Stimulated activated memory B cell treated with anti-CD40 and anti-IgM and Interleukin-4, amounts not matched to agents 10 μg/mL and 1 μg/mL and 100 μg/mL, for 72 hours (primary cell): ENCODE results near the gene KRTAP16-1.
A peak's percentile ranks its signal among the peaks of the same experiment; 100 is the strongest.

ENCODE experiments used
- ATAC-seq: fragments of 150-1000 bp; cut with Tn5 transposase; 2 replicates; pipeline ENCODE4 v1.10.0; 2021
- H3K27ac Mint-ChIP-seq: one replicate; pipeline ENCODE4 v1.8.0; 2022; ENCODE audit warnings: mild to moderate bottlenecking, mixed read lengths
- H3K27me3 Mint-ChIP-seq: one replicate; pipeline ENCODE4 v1.8.0; 2022; ENCODE audit warnings: mixed read lengths
- H3K36me3 Mint-ChIP-seq: one replicate; pipeline ENCODE4 v1.8.0; 2022; ENCODE audit warnings: mixed read lengths
- H3K4me1 Mint-ChIP-seq: one replicate; pipeline ENCODE4 v1.8.0; 2022; ENCODE audit warnings: mixed read lengths
- H3K4me3 Mint-ChIP-seq: one replicate; pipeline ENCODE4 v1.8.0; 2022; ENCODE audit warnings: mild to moderate bottlenecking, moderate library complexity, mixed read lengths
- H3K9me3 Mint-ChIP-seq: one replicate; pipeline ENCODE4 v1.8.0; 2022; ENCODE audit warnings: mixed read lengths

The KRTAP16-1 gene

DNA sequence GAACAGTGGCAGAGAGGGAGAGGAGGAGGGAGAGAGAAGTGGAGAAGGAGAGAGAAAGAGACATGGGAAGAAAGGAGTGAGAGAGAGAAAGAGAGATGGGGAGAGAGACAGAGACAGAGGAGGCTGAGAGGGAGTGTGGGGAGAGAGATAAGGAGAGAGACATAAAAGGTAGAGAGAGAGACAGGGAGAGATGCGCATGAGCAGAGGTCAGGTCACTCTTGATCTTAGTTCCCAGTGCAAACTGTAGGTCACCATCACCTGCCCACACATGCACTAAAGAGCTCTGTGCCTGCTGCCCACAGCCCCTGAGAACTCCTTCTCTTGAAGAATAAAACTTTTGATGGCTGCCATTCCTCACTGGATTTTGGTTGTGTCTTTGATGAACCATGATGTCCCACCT lies 26.6 kb upstream of the KRTAP16-1 start:
- Mint-ChIP-seq H3K4me3 (no peak overlapping the region), H3K27me3 (peaks cover 27% of the 10 kb centered on the region), H3K27ac (peak overlapping the region; percentile 6), H3K9me3 (no peaks in the 10 kb centered on the region), H3K4me1 (peaks cover 43% of the 10 kb centered on the region), H3K36me3 (no peaks in the 10 kb centered on the region)
- ATAC-seq: no peak

DNA sequence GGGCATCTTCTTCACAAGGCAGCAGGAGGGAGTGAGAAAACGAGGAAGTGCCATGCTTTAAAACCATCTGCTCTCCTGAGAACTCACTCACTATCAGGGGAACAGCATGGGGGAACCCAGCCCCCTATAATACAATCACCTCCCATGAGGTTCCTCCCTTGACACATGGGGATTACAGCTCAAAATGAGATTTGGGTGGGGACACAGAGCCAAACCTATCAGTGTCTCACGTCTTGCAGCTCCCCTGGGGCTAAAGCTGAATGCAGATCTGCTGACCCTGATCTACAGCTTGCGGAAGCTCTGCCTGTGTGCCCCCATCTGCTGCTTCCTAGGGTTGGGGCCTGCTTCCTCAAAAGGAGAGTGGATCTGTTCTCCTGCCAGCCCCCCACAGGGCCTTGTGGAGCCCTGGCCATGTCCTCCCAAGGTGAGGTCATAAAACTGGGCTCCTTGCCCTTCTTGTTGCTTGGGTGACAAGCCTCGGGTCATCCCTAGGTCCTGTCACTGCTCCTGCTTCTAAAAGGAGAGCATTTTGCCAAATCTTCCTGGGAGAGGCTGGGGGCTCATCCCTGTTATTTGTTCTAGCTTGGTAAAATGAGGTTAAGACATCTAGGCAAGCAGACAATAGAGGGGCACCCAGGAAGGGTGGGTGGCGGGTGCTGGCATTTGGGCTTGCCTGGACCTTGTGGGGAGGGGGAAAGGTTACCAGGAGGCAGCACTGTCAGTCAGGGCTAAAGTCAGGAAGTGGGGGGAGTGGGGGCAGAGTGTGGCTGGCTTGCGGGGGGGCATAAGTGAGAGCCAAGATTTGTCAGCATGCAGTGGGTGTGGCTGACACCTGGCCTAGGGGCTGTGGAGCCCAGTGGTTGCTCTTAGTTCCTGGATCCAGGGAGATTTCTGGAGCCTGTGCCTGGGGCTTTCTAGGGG lies 25.5 kb upstream of the KRTAP16-1 start:
- ATAC-seq: peak; percentile 25

DNA sequence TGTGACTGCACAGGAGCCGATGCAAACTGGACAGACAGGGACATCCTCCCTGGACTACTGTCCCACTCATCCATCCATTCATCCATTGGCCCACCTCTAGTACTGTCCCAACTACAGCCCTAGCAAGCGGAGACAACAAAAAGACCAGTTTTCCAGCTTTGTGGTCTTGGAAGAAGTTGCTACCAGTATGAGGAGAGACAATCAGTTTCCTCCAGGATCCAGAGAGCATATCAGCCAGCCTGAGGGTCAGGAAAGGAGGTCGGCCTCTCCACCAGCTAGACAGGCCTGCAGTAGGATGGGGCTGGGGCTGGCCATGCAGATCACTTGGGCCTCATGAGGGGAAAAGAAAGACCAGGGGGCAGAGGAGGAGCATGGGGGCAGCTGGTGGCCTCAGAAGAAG lies 24.7 kb upstream of the KRTAP16-1 start:
- Mint-ChIP-seq H3K36me3 (no peaks in the 10 kb centered on the region), H3K27ac (no peak overlapping the region), H3K27me3 (peaks cover 27% of the 10 kb centered on the region), H3K4me3 (no peak overlapping the region), H3K9me3 (no peaks in the 10 kb centered on the region), H3K4me1 (peaks cover 25% of the 10 kb centered on the region)
- ATAC-seq: no peak

More for the DNA sequence above, 25.5 kb upstream of the KRTAP16-1 start:
- Mint-ChIP-seq H3K9me3 (no peaks in the 10 kb centered on the region), H3K36me3 (no peaks in the 10 kb centered on the region), H3K27me3 (peaks cover 27% of the 10 kb centered on the region), H3K4me3 (no peak overlapping the region), H3K4me1 (peaks cover 32% of the 10 kb centered on the region), H3K27ac (no peak overlapping the region)

DNA sequence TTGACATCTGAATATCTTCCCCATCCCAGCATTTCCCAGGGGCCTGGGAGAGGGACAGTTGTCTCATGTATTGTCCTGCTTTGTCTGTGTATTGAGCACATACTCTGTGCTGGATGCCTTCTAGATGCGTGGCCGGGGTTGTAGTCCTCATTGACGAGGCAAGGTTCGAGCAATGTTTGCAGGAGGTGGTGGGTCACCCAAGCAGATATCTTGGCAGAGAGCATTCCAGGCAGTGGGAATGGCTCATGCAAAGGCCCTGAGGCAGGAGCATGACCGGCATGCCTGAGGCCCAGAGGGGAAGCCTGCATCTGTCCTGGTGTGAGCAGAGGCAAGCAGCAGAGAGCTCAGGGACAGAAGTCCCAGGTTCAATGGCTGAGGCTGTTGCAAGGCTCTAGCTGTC lies 24.0 kb upstream of the KRTAP16-1 start:
- H3K4me3 Mint-ChIP-seq: no peak overlapping the region
- H3K9me3 Mint-ChIP-seq: no peaks in the 10 kb centered on the region
- ATAC-seq: no peak
- H3K36me3 Mint-ChIP-seq: no peaks in the 10 kb centered on the region
- H3K4me1 Mint-ChIP-seq: peaks cover 25% of the 10 kb centered on the region
- H3K27me3 Mint-ChIP-seq: peaks cover 32% of the 10 kb centered on the region
- no peak overlapping the region for H3K27ac Mint-ChIP-seq

DNA sequence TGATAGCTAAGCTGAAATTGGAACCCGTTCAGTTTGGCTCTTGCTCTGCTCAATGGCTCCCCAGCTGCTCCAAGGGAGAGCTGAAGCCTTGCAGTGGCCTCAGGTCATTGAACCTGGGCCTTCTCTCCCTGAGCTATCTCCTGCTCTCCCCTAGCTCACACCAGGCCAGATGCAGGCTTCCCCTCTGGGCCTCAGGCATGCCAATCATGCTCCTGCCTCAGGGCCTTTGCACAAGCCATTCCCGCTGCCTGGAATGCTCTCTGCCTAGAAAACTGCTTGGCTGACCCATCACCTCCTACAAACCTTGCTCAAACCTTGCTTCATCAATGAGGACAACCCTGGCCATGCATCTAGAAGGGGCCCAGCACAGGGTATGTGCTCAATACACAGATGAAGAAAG lies 23.1 kb upstream of the KRTAP16-1 start:
- H3K27me3 Mint-ChIP-seq: peaks cover 32% of the 10 kb centered on the region

DNA sequence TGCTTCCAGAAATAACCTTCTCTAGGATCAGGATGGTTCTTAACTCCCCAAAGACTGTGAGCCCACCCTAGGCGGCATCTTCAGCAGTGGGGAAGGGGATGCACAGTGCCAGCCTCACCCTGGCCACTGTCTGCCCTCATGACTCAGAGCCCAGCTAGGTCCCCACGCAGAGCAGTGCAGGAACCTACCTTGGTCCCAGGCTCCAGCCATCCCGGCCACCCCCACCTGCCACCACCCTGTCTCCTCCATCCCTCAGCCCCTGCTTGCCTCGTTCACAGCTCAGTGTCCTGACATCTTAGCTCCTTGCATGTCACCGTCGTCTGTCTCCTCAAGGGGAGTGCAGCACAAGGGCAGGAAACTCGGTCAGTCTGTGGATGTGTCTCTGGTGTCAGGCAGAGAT lies 22.5 kb upstream of the KRTAP16-1 start:
- H3K27ac Mint-ChIP-seq: no peak overlapping the region
- ATAC-seq: no peak
- H3K27me3 Mint-ChIP-seq: peaks cover 32% of the 10 kb centered on the region
- H3K36me3 Mint-ChIP-seq: no peaks in the 10 kb centered on the region
- no peak overlapping the region for H3K4me3 Mint-ChIP-seq
- peaks cover 25% of the 10 kb centered on the region for H3K4me1 Mint-ChIP-seq
- H3K9me3 Mint-ChIP-seq: no peaks in the 10 kb centered on the region

More for the DNA sequence above, 23.1 kb upstream of the KRTAP16-1 start:
- no peak overlapping the region for H3K4me3 Mint-ChIP-seq
- H3K4me1 Mint-ChIP-seq: peaks cover 25% of the 10 kb centered on the region
- no peaks in the 10 kb centered on the region for H3K36me3 Mint-ChIP-seq
- no peaks in the 10 kb centered on the region for H3K9me3 Mint-ChIP-seq
- no peak overlapping the region for H3K27ac Mint-ChIP-seq
- ATAC-seq: no peak

DNA sequence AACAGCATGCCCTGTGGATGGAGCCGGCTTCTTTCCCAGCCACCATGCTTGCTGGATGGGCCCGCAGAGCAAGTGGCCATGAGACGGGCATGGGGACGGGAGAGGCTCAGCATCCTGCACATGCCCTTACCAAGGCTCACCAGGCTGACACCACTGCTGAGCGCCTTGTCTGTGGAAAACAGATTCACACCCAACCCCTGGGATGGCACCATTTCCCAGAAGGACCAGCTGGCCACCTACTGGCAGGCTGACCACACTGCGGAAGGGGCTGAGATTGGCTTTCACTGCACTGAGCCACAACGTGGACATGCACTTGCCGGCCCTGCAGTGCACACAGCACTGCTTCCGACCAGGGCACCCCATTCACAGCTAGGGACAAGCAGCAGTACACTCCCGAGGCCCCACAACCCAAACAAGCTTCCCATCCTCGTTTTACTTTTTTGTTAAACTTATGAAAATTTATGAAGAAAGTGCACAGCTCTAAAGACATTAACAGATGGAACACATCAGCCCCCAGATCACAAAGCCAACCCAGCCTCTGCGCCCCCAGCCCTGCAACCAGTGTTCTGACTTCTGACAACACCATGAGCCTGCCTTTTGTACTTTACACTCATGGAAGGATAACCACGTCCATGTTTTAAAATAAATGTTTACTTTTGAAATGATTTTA lies 20.3 kb upstream of the KRTAP16-1 start:
- Mint-ChIP-seq H3K9me3 (no peaks in the 10 kb centered on the region), H3K36me3 (no peaks in the 10 kb centered on the region), H3K4me3 (no peak overlapping the region), H3K4me1 (peaks cover 14% of the 10 kb centered on the region), H3K27me3 (peaks cover 16% of the 10 kb centered on the region), H3K27ac (no peak overlapping the region)
- no peak for ATAC-seq

DNA sequence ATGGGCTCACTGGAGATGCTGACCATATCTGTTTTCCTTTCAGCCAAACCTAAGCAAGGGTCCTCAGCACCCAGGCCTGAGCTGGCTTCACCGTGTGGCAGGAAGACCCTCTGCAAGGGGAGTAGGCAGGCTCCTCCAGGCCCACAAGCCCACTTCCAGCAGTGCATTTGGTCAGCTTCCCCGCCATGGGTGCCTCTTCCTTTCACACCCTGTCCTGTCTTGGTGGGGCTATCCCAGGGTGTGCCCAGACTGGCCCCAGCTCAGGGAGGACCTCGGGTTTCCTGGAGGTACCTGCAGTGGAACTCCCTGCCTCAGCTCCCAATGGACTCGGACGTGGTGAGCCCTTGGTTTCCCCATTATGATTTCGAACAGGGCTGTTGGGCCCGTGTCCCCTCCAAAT lies 19.1 kb upstream of the KRTAP16-1 start:
- Mint-ChIP-seq H3K27ac (no peak overlapping the region), H3K4me1 (peaks cover 7% of the 10 kb centered on the region), H3K9me3 (no peaks in the 10 kb centered on the region), H3K36me3 (no peaks in the 10 kb centered on the region), H3K27me3 (peaks cover 8% of the 10 kb centered on the region), H3K4me3 (no peak overlapping the region)
- no peak for ATAC-seq

DNA sequence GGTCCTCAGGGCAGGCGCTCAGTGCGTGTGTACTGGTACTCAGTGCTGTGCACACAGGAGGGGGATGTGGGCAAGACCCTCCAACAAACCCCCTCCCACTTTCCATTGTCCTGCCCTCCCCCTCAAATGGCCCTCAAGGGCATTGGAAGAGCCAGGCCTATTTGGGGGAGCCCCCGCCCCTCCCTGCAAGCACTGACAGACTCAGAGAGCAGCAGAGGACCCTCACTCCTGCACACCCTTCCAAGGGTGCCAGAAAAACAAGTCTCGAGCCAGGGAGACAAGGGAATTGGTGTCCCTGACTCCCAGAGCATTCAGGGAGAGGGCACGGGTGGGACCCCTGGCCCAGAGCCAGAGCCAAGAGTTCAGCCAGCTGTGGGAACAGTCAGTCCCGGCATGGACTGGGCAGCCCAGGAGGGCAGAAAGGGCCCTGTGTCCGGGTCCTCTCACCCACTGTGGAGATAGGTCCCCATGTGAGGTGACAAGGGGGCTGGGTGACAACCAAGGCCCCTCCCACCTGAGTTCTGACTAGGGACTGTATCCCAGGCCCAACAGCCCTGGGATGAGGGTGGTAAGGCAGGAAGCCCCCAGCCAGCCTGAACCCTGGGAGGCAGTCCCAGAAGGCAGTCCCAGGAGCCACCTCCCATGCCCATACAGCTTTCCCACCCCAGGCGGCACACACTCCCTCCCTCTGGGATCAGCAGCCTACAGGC lies 18.5 kb upstream of the KRTAP16-1 start:
- peaks cover 5% of the 10 kb centered on the region for H3K27me3 Mint-ChIP-seq
- ATAC-seq: no peak
- no peaks in the 10 kb centered on the region for H3K36me3 Mint-ChIP-seq
- no peaks in the 10 kb centered on the region for H3K9me3 Mint-ChIP-seq
- H3K27ac Mint-ChIP-seq: no peak overlapping the region
- peaks cover 5% of the 10 kb centered on the region for H3K4me1 Mint-ChIP-seq
- no peak overlapping the region for H3K4me3 Mint-ChIP-seq

DNA sequence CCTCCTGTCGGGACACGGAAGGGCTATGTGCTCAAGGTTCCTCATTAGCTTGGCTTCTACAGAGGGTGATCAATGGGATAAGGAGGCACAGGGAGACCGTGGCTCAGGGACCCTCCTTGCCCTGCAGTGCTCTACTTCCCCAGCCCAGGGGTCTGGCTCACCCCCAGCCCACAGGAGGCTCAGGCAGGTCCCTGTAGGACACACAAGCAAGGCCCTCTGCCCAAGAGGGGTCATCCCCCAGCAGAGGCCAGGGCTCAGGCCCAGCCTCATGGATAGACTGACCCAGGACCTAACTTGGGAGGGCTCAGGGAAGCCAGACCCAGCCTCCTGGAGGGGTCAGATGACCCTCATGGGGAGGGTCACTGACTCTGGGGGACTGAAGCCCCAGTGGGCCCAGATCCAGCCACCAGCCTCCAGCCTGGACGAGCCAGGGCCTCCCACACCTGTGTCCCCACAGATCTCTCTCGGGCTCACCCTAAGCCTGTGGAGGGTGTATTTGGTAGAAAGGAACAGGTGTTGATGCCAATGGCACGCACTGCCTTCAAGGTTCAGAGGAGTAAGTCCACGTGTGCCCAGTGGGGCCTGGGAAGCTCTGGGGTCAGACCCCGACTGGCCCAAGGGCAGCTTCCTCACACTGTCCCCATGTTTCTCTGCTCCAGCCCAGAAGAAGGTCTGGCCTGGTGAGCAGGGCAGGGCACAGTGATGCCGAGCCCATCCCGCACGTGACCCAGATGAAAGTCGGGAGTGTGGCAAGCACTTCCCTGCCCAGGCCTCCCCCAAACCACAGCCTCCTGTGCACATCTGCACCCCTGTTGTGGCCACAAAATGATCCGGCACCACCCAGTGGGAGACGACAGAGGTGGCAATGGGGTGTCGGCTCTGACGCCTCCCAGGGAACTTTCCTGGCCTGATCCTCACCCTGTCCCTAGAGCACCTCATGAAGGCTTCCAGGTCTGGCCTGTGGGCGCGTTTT lies 17.4 kb upstream of the KRTAP16-1 start:
- Mint-ChIP-seq H3K4me3 (no peak overlapping the region), H3K4me1 (peaks cover 5% of the 10 kb centered on the region), H3K27me3 (peaks cover 5% of the 10 kb centered on the region), H3K36me3 (no peaks in the 10 kb centered on the region), H3K27ac (no peak overlapping the region), H3K9me3 (no peaks in the 10 kb centered on the region)
- no peak for ATAC-seq

DNA sequence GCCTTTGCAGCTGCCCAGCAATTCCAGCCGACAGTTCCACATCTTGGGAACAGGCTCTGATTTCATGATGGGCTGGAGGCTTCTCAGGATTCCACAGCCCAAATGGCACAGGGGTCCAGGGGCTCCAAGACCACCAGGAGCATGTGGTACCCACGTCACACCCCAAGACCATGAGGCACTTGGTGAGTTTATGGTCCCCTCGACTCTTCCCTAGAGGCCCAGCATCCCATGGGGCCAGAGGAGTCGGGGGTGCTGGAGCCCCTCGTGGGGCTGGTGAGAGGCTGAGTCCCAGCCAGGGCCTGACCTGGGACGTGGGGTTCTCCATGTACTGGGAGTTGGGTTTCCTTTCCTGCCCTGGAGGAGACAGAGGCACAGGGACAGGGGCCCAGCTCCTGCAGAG lies 16.5 kb upstream of the KRTAP16-1 start:
- Mint-ChIP-seq H3K27ac (no peak overlapping the region), H3K27me3 (peaks cover 5% of the 10 kb centered on the region), H3K36me3 (no peaks in the 10 kb centered on the region), H3K4me1 (peaks cover 5% of the 10 kb centered on the region), H3K9me3 (peaks cover 1% of the 10 kb centered on the region), H3K4me3 (no peak overlapping the region)
- no peak for ATAC-seq

DNA sequence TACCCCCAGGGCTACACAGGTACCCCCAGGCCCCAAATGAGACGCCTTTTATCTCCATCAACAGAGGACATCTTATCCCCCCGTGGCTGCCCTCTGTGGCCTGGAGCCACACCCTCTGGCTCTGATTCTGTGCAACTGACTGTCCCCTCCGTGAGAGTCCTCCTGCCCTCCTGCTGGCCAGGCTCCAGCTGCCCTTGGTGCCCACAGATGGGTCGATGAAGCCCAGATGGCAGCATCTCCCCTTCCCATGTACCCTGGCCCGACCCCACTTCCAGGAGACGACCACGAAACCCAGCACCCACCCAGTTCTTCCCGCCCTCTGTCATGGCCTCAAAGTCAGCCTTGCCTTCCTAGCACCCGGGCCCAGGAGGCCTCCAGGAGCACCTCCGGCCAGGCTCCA lies 16.0 kb upstream of the KRTAP16-1 start:
- H3K27me3 Mint-ChIP-seq: peaks cover 5% of the 10 kb centered on the region
- H3K36me3 Mint-ChIP-seq: no peaks in the 10 kb centered on the region
- H3K27ac Mint-ChIP-seq: no peak overlapping the region
- peaks cover 3% of the 10 kb centered on the region for H3K9me3 Mint-ChIP-seq
- no peak overlapping the region for H3K4me3 Mint-ChIP-seq
- H3K4me1 Mint-ChIP-seq: peaks cover 5% of the 10 kb centered on the region
- ATAC-seq: no peak

DNA sequence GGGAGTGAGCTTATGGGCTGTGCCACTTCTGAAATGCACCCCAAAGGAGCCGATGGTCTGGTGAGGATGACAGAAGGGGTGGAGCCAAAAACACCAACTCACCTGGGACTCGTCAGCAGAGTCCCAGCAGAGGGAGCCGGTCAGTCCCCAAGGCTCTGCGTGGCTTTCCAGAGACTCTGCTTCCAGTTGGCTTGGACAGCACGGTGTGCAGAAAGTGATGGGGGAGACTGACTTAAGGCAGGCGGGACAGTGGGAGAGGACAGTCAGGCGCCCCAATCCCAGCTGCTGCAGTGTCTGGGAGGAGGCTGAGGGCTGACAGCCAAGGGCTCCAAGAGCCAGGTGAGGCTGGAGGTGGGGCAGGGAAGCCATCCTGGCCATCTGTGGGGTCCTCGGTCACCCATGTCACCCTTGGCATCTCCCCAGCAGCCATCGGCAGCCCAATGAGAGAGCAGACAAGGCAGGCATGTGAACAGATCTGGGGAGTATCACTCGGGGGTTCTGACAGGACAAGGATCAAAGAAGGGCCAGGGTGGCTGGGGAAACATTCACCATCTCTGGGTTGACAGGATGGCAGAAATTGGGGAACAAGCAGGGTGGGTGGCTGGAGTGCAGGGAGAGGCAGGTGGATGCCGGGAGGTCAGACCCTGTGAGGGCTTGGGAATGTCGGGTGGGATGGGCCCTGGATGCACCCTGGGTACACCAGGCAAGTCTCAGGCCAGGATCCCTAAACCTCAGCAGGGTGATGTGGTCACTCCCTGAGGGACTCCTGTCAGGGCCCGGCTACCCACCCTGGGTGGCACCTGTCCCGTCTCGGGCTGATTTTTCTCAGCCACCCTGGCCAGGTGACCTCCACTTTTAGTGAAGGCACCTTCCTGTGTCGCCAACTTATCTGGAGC lies 15.3 kb upstream of the KRTAP16-1 start:
- peaks cover 5% of the 10 kb centered on the region for H3K4me1 Mint-ChIP-seq
- H3K27ac Mint-ChIP-seq: no peak overlapping the region
- no peak overlapping the region for H3K4me3 Mint-ChIP-seq
- no peak for ATAC-seq
- H3K27me3 Mint-ChIP-seq: peaks cover 5% of the 10 kb centered on the region
- H3K36me3 Mint-ChIP-seq: no peaks in the 10 kb centered on the region
- H3K9me3 Mint-ChIP-seq: peaks cover 6% of the 10 kb centered on the region
